Activated CD8-positive, alpha-beta memory T cell treated with anti-CD3 and anti-CD28 coated beads for 48 hours (primary cell): ENCODE measurements around the gene UNK.

Experiments used
- DNase-seq, 3 experiments: peaks; one replicate each; pipeline ENCODE4 v3.0.0-alpha.2; 2020; ENCODE audit warnings: low read depth in 2 of 3, low spot score in 2 of 3

Gene UNK

GRCh38 chr17:75819116-75819515 is 34.5 kb downstream of the UNK start:
- DNase-seq, result no peak

GRCh38 chr17:75819678-75820077 is 35.1 kb downstream of the UNK start:
- no peak for DNase-seq

- no peak for DNase-seq
Observed at GRCh38 chr17:75820094-75821080, 35.8 kb downstream of the UNK start.

GRCh38 chr17:75821552-75821951 is 36.9 kb downstream of the UNK start:
- DNase-seq, result no peak

GRCh38 chr17:75822119-75822799 is 37.7 kb downstream of the UNK start:
- no peak for DNase-seq

- no peak for DNase-seq
Observed at GRCh38 chr17:75822800-75823166, 38.2 kb downstream of the UNK start.

GRCh38 chr17:75823257-75824041 is 38.8 kb downstream of the UNK start:
- DNase-seq, result no peak

- no peak for DNase-seq
Observed at GRCh38 chr17:75824050-75824552, 39.5 kb downstream of the UNK start.

GRCh38 chr17:75824666-75825065 is 40.1 kb downstream of the UNK start:
- DNase-seq, result no peak

- no peak for DNase-seq
Observed at GRCh38 chr17:75825149-75825552, 40.5 kb downstream of the UNK start.

GRCh38 chr17:75825748-75826370 is 41.3 kb downstream of the UNK start:
- DNase-seq, result no peak

- DNase-seq, result no peak
Observed at GRCh38 chr17:75826561-75827307, 42.1 kb downstream of the UNK start.

GRCh38 chr17:75827308-75828075 is 42.9 kb downstream of the UNK start:
- DNase-seq, result peak in 1 of 3 experiments; percentile 51

- no peak for DNase-seq
Observed at GRCh38 chr17:75828076-75828400, 43.4 kb downstream of the UNK start.

- DNase-seq, result no peak
Observed at GRCh38 chr17:75828741-75829140, 44.1 kb downstream of the UNK start.

GRCh38 chr17:75829747-75830146 is 45.1 kb downstream of the UNK start:
- DNase-seq, result no peak

- DNase-seq, result no peak
Observed at GRCh38 chr17:75830164-75831031, 45.8 kb downstream of the UNK start.

GRCh38 chr17:75831032-75831571 is 46.5 kb downstream of the UNK start:
- no peak for DNase-seq
